Measurements from ENCODE around the gene RASA4B. TPM values are rescaled to one million over a fixed set of nuclear protein-coding genes. Genes with fewer than 3 reads are reported as not detected.

Gene RASA4B
- total and polyA plus RNA-seq, 2 donors from 2014 or later, result 22.5 to 24.0 TPM

GRCh38 chr7:102439963-102440795 lies 77.4 kb downstream of the RASA4B start:
- DNase-seq (no peak), FAIRE-seq (no peak)
- H3K9ac ChIP-seq (ENCODE audit: low read length in 3 of 3), result no peak overlapping the region
- H3K9me3 ChIP-seq (ENCODE audit: control insufficient read depth in 2 of 3, insufficient read depth in 1 of 3, low read length in 3 of 3), result no peaks in the 10 kb centered on the region
- no peaks in the 10 kb centered on the region for H3K4me1 ChIP-seq (ENCODE audit: control insufficient read depth in 2 of 3, insufficient read depth in 2 of 3, low read depth in 1 of 3, low read length in 3 of 3)
- intact Hi-C loops (cut with DNase I), result no loop called here
- H3K4me3 ChIP-seq (ENCODE audit: low read length in 3 of 3), result no peak overlapping the region
- TF ChIP-seq, protein P1, sequence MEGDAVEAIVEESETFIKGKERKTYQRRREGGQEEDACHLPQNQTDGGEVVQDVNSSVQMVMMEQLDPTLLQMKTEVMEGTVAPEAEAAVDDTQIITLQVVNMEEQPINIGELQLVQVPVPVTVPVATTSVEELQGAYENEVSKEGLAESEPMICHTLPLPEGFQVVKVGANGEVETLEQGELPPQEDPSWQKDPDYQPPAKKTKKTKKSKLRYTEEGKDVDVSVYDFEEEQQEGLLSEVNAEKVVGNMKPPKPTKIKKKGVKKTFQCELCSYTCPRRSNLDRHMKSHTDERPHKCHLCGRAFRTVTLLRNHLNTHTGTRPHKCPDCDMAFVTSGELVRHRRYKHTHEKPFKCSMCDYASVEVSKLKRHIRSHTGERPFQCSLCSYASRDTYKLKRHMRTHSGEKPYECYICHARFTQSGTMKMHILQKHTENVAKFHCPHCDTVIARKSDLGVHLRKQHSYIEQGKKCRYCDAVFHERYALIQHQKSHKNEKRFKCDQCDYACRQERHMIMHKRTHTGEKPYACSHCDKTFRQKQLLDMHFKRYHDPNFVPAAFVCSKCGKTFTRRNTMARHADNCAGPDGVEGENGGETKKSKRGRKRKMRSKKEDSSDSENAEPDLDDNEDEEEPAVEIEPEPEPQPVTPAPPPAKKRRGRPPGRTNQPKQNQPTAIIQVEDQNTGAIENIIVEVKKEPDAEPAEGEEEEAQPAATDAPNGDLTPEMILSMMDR (IDR thresholded peaks at IDR 0.05; ENCODE audit: borderline replicate concordance, extremely low read depth, insufficient read depth), result no peak
- H3K27ac ChIP-seq (ENCODE audit: low read depth in 2 of 2, low read length in 2 of 2), result no peak overlapping the region
- H3K27me3 ChIP-seq (ENCODE audit: control insufficient read depth, insufficient read depth, low read length), result no peaks in the 10 kb centered on the region
- H3K36me3 ChIP-seq (ENCODE audit: control insufficient read depth in 2 of 3, insufficient read depth in 3 of 3, low read length in 3 of 3), result peaks cover 0 to 4% (median 0%) of the 10 kb centered on the region in 3 donors

- Histone ChIP-seq H3K9ac (ENCODE audit: low read length in 3 of 3) (no peak overlapping the region), H3K9me3 (ENCODE audit: control insufficient read depth in 2 of 3, insufficient read depth in 1 of 3, low read length in 3 of 3) (no peaks in the 10 kb centered on the region), H3K27ac (ENCODE audit: low read depth in 2 of 2, low read length in 2 of 2) (no peak overlapping the region), H3K36me3 (ENCODE audit: control insufficient read depth in 2 of 3, insufficient read depth in 3 of 3, low read length in 3 of 3) (no peaks in the 10 kb centered on the region), H3K4me1 (ENCODE audit: control insufficient read depth in 2 of 3, insufficient read depth in 2 of 3, low read depth in 1 of 3, low read length in 3 of 3) (peaks cover 0 to 14% (median 7%) of the 10 kb centered on the region in 3 donors), H3K4me3 (ENCODE audit: low read length in 3 of 3) (no peak overlapping the region), H3K27me3 (ENCODE audit: control insufficient read depth, insufficient read depth, low read length) (no peaks in the 10 kb centered on the region)
- DNase-seq, result no peak
- FAIRE-seq, result no peak
- intact Hi-C loops (cut with DNase I), result no loop called here
- TF ChIP-seq, protein P1 (IDR thresholded peaks at IDR 0.05; ENCODE audit: borderline replicate concordance, extremely low read depth, insufficient read depth), result no peak
These were observed 81.5 kb downstream of the RASA4B start for GRCh38 chr7:102436118-102436517.

DNA sequence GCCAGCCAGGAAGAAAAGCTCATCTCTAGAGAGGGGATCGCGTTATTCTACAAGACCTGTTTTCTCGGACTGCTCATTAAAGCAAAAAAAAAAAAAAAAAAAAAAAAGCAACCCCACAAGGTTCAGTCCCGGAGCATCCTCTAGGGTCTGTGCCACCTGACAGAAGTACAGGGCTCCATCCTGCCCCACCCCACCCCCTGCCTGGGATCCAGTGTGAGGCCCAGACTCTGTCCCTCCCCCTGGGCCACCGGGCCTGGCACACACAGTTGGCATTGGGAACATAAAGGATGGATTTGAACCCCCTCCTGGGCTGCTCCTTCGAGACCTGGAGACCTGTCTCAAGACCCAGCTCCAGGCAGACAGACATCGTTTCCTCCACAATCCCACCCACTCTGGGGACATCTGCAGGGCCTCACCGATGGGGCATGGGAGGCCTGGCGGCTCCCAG lies 83.5 kb downstream of the RASA4B start:
- Histone ChIP-seq H3K36me3 (ENCODE audit: control insufficient read depth in 2 of 3, insufficient read depth in 3 of 3, low read length in 3 of 3) (no peaks in the 10 kb centered on the region), H3K4me1 (ENCODE audit: control insufficient read depth in 2 of 3, insufficient read depth in 2 of 3, low read depth in 1 of 3, low read length in 3 of 3) (peaks cover 0 to 14% (median 7%) of the 10 kb centered on the region in 3 donors), H3K4me3 (ENCODE audit: low read length in 3 of 3) (peak overlapping the region; percentile 24 to 68 (median 53)), H3K9me3 (ENCODE audit: control insufficient read depth in 2 of 3, insufficient read depth in 1 of 3, low read length in 3 of 3) (no peaks in the 10 kb centered on the region), H3K27me3 (ENCODE audit: control insufficient read depth, insufficient read depth, low read length) (no peaks in the 10 kb centered on the region), H3K9ac (ENCODE audit: low read length in 3 of 3) (peak overlapping the region; percentile 2 to 71 (median 18)), H3K27ac (ENCODE audit: low read depth in 2 of 2, low read length in 2 of 2) (peak overlapping the region; percentile 26 to 71)
- FAIRE-seq, result no peak
- intact Hi-C loops (cut with DNase I), result no loop called here
- peak in 1 of 5 donors; percentile 73 for DNase-seq
- TF ChIP-seq, protein P1 (IDR thresholded peaks at IDR 0.05; ENCODE audit: borderline replicate concordance, extremely low read depth, insufficient read depth), result no peak

Data from kidney (tissue), 14 donors.